Liver (tissue), 9 donors: ENCODE results near the gene TLE4. TPM values are rescaled to one million over a fixed set of nuclear protein-coding genes. Genes with fewer than 3 reads are reported as not detected.

Source experiments
- DNase-seq: peaks from one replicate; pipeline ENCODE4 v3.0.0-alpha.2; 2017; ENCODE audit warnings: low spot score
- H3K27ac ChIP-seq, 2 donors: one replicate each; pipeline ENCODE4 v1.7.0; 2013; ENCODE audit warnings: inconsistent platforms in 2 of 2, low read length in 2 of 2, control low read depth in 1 of 2, low read depth in 1 of 2, mild to moderate bottlenecking in 1 of 2
- H3K27me3 ChIP-seq, 4 donors: one replicate each; pipeline versions ENCODE4 v1.6.1 to v1.7.0; 2013; ENCODE audit warnings: low read length in 3 of 4, inconsistent platforms in 1 of 4, mild to moderate bottlenecking in 1 of 4, moderate library complexity in 1 of 4; ENCODE audit not compliant: control insufficient read depth in 4 of 4, insufficient read depth in 4 of 4
- H3K36me3 ChIP-seq, 4 donors: one replicate each; pipeline versions ENCODE4 v1.6.1 to v1.7.0; 2013; ENCODE audit warnings: low read length in 3 of 4, mild to moderate bottlenecking in 3 of 4, low read depth in 1 of 4, moderate library complexity in 1 of 4; ENCODE audit not compliant: control insufficient read depth in 4 of 4, insufficient read depth in 3 of 4
- H3K4me1 ChIP-seq, 4 donors: one replicate each; pipeline versions ENCODE4 v1.6.1 to v1.7.0; 2013; ENCODE audit warnings: low read length in 3 of 4, mild to moderate bottlenecking in 3 of 4, moderate library complexity in 1 of 4; ENCODE audit not compliant: control insufficient read depth in 4 of 4, insufficient read depth in 4 of 4
- H3K4me3 ChIP-seq, 3 donors: one replicate each; pipeline versions ENCODE4 v1.6.1 to v1.7.0; 2013; ENCODE audit warnings: low read length in 3 of 3, control low read depth in 1 of 3, low read depth in 1 of 3, mild to moderate bottlenecking in 1 of 3
- H3K9ac ChIP-seq, 2 donors: one replicate each; pipeline ENCODE4 v1.7.0; 2013; ENCODE audit warnings: low read length in 2 of 2, mild to moderate bottlenecking in 2 of 2, moderate library complexity in 2 of 2, control low read depth in 1 of 2, low read depth in 1 of 2
- H3K9me3 ChIP-seq, 4 donors: one replicate each; pipeline versions ENCODE4 v1.6.1 to v1.7.0; 2013; ENCODE audit warnings: low read length in 3 of 4; ENCODE audit not compliant: control insufficient read depth in 4 of 4
- CTCF ChIP-seq: fragments of 150-350 bp; IDR thresholded peaks from 2 replicates; pipeline ENCODE4 v1.5.1; 2017; ENCODE audit warnings: improper control_type of control experiment, low read depth, low read length; ENCODE audit not compliant: missing input control
- EGR1 ChIP-seq, 2 donors: IDR thresholded peaks; 2 replicates each; pipeline ENCODE4 v1.6.1; 2016 to 2018; ENCODE audit warnings: antibody characterized with exemption in 2 of 2, low read depth in 2 of 2
- FOXA1 ChIP-seq: IDR thresholded peaks from 2 replicates; pipeline ENCODE4 v1.6.1; 2016; ENCODE audit warnings: antibody characterized with exemption
- FOXA2 ChIP-seq: IDR thresholded peaks from 2 replicates; pipeline ENCODE4 v1.6.1; 2016; ENCODE audit warnings: antibody characterized with exemption
- GABPA ChIP-seq, 2 donors: IDR thresholded peaks in 1 of 2; conservative IDR thresholded peaks in 1 of 2; 2 replicates each; pipeline ENCODE4 v1.6.1; 2016; ENCODE audit warnings: antibody characterized with exemption in 2 of 2, mild to moderate bottlenecking in 1 of 2, moderate library complexity in 1 of 2
- HNF4A ChIP-seq, 2 donors: conservative IDR thresholded peaks; 2 replicates each; pipeline ENCODE4 v1.6.1; 2016; ENCODE audit warnings: antibody characterized with exemption in 2 of 2, mild to moderate bottlenecking in 2 of 2
- JUND ChIP-seq, 2 donors: IDR thresholded peaks; 2 replicates each; pipeline ENCODE4 v1.6.1; 2016; ENCODE audit warnings: antibody characterized with exemption in 2 of 2
- MAX ChIP-seq: IDR thresholded peaks from 2 replicates; pipeline ENCODE4 v1.6.1; 2016; ENCODE audit warnings: antibody characterized with exemption
- NR2F2 ChIP-seq: IDR thresholded peaks from 2 replicates; pipeline ENCODE4 v1.6.1; 2016; ENCODE audit warnings: antibody characterized with exemption
- RAD21 ChIP-seq, 2 donors: IDR thresholded peaks; 2 replicates each; pipeline ENCODE4 v1.6.1; 2016; ENCODE audit warnings: antibody characterized with exemption in 2 of 2, mild to moderate bottlenecking in 2 of 2
- RXRA ChIP-seq, 2 donors: IDR thresholded peaks; 2 replicates each; pipeline ENCODE4 v1.6.1; 2017 to 2018; ENCODE audit warnings: antibody characterized with exemption in 2 of 2, mild to moderate bottlenecking in 1 of 2
- SP1 ChIP-seq: IDR thresholded peaks from 2 replicates; pipeline ENCODE4 v1.6.1; 2018; ENCODE audit warnings: antibody characterized with exemption, mild to moderate bottlenecking
- TAF1 ChIP-seq: conservative IDR thresholded peaks from 2 replicates; pipeline ENCODE4 v1.6.1; 2016; ENCODE audit warnings: antibody characterized with exemption, mild to moderate bottlenecking
- YY1 ChIP-seq: IDR thresholded peaks from 2 replicates; pipeline ENCODE4 v1.6.1; 2016; ENCODE audit warnings: antibody characterized with exemption, mild to moderate bottlenecking
- WGBS: extraction: QIAGEN DNeasy Blood & Tissue Kit; methylation state at CpG from one replicate; pipeline ENCODE4 v1.1.7; 2013; 5-methylcytosine and 5-hydroxymethylcytosine counted together
- polyA plus RNA-seq, 2 donors: library from polyadenylated mRNA; stranded (reverse) in 1 of 2; unstranded in 1 of 2; fragments of 200-250 nt in 1 of 2; fragments of >200 nt in 1 of 2; fragmentation: Nextera tagmentation in 1 of 2; extraction: Ambion mirVana in 1 of 2; gene quantifications; one replicate each; pipeline versions ENCODE4 v1.2.1 to v1.2.3, GENCODE V29; 2013 to 2015
- total RNA-seq, 2 donors: library from RNA; depleted of rRNA; stranded (reverse); fragments of >200 nt; gene quantifications; one replicate each; pipeline ENCODE4 v1.2.3, GENCODE V29; 2014
- TF ChIP-seq, protein P1 (sequence below): IDR thresholded peaks from 2 replicates; pipeline ENCODE4 v1.6.1; 2016; ENCODE audit warnings: antibody characterized with exemption, mild to moderate bottlenecking
- TF ChIP-seq, protein P2 (sequence below): IDR thresholded peaks from 2 replicates; pipeline ENCODE4 v1.6.1; 2016; ENCODE audit warnings: antibody characterized with exemption
- TF ChIP-seq, protein P3 (sequence below): IDR thresholded peaks from 2 replicates; pipeline ENCODE4 v1.6.1; 2016; ENCODE audit warnings: antibody characterized with exemption
- donor health status: healthy.
- donor health status: healthy.
- donor health status: healthy.
- donor health status: healthy.
- donor health status: healthy.

TLE4 gene
- total and polyA plus RNA-seq, 4 donors = 2.5 to 6.6 (median 4.7) TPM

DNA sequence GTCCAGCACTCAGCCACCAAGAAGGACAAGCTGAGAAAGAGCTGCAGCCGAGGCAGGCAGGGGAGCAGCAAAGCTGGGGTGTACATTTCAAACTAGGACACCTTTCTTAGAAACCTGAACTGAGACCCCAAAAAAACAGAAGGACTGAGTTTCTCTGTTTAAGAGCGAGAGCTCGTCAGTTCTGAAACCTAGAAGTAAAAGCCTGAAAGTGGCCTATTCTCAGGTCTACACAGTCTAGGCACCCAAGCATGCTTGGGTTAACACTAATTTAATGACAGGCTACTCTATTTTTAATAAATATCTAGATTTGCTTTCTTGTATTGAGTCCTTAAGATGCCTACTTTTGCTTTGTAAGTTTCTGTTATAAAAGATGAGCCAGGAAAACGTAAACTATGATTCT, 49.0 kb upstream of the TLE4 start:
- WGBS = 75% methylated on average over 4 of the region's 4 CpGs

More for the DNA sequence above, 49.0 kb upstream of the TLE4 start:
- Histone ChIP-seq H3K9me3 (peaks cover 0 to 3% (median 0%) of the 10 kb centered on the region in 4 donors), H3K27ac (no peak overlapping the region), H3K36me3 (no peaks in the 10 kb centered on the region), H3K27me3 (no peaks in the 10 kb centered on the region), H3K4me1 (no peaks in the 10 kb centered on the region), H3K9ac (no peak overlapping the region), H3K4me3 (no peak overlapping the region)
- DNase-seq = no peak
- no peak for TF ChIP-seq MAX
- TF ChIP-seq SP1 = no peak
- TF ChIP-seq FOXA2 = no peak
- TF ChIP-seq, protein P1, sequence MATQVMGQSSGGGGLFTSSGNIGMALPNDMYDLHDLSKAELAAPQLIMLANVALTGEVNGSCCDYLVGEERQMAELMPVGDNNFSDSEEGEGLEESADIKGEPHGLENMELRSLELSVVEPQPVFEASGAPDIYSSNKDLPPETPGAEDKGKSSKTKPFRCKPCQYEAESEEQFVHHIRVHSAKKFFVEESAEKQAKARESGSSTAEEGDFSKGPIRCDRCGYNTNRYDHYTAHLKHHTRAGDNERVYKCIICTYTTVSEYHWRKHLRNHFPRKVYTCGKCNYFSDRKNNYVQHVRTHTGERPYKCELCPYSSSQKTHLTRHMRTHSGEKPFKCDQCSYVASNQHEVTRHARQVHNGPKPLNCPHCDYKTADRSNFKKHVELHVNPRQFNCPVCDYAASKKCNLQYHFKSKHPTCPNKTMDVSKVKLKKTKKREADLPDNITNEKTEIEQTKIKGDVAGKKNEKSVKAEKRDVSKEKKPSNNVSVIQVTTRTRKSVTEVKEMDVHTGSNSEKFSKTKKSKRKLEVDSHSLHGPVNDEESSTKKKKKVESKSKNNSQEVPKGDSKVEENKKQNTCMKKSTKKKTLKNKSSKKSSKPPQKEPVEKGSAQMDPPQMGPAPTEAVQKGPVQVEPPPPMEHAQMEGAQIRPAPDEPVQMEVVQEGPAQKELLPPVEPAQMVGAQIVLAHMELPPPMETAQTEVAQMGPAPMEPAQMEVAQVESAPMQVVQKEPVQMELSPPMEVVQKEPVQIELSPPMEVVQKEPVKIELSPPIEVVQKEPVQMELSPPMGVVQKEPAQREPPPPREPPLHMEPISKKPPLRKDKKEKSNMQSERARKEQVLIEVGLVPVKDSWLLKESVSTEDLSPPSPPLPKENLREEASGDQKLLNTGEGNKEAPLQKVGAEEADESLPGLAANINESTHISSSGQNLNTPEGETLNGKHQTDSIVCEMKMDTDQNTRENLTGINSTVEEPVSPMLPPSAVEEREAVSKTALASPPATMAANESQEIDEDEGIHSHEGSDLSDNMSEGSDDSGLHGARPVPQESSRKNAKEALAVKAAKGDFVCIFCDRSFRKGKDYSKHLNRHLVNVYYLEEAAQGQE = no peak
- no peak for TF ChIP-seq GABPA (IDR thresholded peaks at IDR 0.05 in 1 of 2, conservative IDR thresholded peaks at IDR 0.05 in 1 of 2)
- TF ChIP-seq CTCF = no peak
- no peak for TF ChIP-seq NR2F2
- TF ChIP-seq, protein P2, sequence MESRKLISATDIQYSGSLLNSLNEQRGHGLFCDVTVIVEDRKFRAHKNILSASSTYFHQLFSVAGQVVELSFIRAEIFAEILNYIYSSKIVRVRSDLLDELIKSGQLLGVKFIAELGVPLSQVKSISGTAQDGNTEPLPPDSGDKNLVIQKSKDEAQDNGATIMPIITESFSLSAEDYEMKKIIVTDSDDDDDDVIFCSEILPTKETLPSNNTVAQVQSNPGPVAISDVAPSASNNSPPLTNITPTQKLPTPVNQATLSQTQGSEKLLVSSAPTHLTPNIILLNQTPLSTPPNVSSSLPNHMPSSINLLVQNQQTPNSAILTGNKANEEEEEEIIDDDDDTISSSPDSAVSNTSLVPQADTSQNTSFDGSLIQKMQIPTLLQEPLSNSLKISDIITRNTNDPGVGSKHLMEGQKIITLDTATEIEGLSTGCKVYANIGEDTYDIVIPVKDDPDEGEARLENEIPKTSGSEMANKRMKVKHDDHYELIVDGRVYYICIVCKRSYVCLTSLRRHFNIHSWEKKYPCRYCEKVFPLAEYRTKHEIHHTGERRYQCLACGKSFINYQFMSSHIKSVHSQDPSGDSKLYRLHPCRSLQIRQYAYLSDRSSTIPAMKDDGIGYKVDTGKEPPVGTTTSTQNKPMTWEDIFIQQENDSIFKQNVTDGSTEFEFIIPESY = no peak
- TF ChIP-seq HNF4A (conservative IDR thresholded peaks at IDR 0.05) = no peak
- TF ChIP-seq TAF1 = no peak
- no peak for TF ChIP-seq FOXA1
- TF ChIP-seq, protein P3, sequence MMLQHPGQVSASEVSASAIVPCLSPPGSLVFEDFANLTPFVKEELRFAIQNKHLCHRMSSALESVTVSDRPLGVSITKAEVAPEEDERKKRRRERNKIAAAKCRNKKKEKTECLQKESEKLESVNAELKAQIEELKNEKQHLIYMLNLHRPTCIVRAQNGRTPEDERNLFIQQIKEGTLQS = no peak
- TF ChIP-seq JUND (IDR thresholded peaks at IDR 0.05) = no peak
- no peak for TF ChIP-seq RXRA (IDR thresholded peaks at IDR 0.05)
- TF ChIP-seq EGR1 (IDR thresholded peaks at IDR 0.05; ENCODE audit: low read depth in 2 of 2) = no peak
- TF ChIP-seq YY1 = no peak
- no peak for TF ChIP-seq RAD21 (IDR thresholded peaks at IDR 0.05)
